ENCODE measurements around the gene ERMARD. TPM values are rescaled to one million over a fixed set of nuclear protein-coding genes. Genes with fewer than 3 reads are reported as not detected.

Gene ERMARD
- total RNA-seq, 4 donors from 2014 or later = 18.7 to 32.0 (median 27.6) TPM

DNA sequence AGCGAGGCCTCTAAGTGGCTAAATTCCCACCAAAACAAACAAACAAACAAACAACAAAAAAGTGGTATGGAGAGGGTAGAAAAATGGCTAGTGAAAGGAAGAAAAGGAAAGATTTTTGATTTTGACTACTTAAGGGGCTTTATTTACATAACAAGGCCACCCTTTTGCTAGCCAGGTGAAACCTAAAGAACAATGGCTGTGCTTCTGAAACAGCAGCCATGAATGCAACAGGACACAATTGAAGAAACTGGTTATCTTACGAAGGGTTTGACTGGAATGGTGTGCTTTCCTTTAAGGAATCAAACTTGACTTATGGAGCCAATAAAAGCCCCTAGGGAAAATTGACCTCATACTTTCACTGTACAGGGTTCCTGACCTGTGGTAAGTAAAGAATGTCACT, 68.9 kb downstream of the ERMARD start:
- TF ChIP-seq CTCF (IDR thresholded peaks at IDR 0.05; ENCODE audit: low read depth) = no peak

- TF ChIP-seq CTCF (IDR thresholded peaks at IDR 0.05; ENCODE audit: low read depth) = no peak
These were observed 72.6 kb downstream of the ERMARD start for GRCh38 chr6:169824021-169824420.

DNA sequence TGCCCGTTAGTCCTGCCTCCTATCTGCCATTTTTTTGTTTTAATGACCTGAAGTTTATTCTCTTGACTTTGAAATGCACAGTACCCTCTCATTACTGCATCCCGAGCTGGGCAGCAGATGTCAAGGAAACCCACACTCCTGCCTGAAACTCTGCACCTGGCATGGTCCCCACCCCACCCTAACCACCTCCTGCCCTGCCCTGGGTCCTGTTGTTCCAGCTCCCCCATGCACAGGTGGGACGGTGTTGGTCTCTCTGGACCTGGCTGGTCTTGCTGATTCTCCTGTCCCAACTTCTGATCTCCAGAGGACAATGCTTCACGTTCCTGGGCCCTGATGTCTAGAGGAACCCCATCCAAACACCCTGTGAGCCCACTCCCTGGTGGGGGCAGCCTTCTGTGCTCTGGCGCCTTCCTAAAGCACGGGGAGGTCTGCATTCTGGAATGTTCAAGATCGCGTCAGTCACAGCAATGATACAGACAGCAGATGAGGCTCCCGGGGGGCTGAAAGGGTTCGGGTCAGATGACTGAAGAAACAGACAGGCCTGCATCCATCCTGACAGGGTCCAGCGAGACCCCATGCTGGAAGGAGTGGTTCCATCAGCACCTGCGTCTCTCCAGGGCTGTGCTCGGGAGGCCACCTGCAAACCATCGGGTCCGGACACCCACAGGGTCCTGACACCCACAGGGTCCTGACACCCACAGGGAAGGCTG, 73.6 kb downstream of the ERMARD start:
- TF ChIP-seq CTCF (IDR thresholded peaks at IDR 0.05; ENCODE audit: low read depth) = no peak

DNA sequence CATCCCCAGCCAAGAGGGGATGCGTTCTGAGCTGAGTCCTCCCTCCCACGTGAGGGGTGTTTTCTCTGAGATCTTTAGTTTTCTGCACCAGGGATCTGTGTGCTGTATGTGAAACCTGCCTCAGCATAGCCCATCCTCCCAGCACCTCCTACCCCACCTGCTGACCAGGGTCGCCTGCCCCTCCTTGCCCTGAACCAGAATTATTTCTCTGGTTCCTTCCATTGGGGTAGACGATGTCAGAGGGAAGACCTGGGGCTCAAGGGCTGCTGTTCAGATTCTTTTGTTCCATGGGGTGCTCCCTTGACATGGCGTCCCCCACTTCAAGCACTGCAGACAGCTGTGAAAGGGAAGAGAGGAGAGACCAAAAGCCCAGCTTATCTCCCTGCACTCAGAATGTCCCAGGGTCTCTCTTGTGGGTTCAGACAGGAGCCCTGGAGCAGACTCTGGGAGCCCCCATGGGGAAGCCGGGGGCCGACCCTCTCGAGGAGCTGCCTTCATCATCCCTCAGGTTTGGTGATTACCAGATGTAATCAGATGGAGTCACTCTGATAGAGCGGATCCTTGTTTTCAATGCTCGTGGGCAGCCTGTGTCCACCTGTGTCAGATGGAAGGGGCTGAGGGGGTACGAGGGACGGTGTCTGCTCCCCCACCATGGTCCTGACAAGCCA, 74.3 kb downstream of the ERMARD start:
- TF ChIP-seq CTCF (IDR thresholded peaks at IDR 0.05; ENCODE audit: low read depth) = no peak

DNA sequence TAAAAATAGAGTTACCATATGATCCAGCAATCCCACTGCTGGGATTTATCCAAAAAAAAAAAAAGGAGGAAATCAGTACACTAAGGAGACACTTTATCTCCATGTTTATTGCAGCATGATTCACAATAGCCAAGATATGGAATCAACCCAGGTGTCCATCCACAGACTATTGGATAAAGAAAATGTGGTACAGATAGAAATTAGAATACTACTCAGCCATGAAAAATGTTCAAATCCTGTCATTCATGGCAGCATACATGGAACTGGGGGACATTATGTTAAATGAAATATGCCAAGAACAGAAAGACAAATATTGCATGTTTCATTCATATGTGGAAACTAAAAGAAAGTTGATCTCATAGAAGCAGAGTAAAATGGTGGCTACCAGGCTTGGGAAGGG, 75.3 kb downstream of the ERMARD start:
- TF ChIP-seq CTCF (IDR thresholded peaks at IDR 0.05; ENCODE audit: low read depth) = no peak

GRCh38 chr6:169827290-169827717, 75.9 kb downstream of the ERMARD start:
- no peak for TF ChIP-seq CTCF (IDR thresholded peaks at IDR 0.05; ENCODE audit: low read depth)

DNA sequence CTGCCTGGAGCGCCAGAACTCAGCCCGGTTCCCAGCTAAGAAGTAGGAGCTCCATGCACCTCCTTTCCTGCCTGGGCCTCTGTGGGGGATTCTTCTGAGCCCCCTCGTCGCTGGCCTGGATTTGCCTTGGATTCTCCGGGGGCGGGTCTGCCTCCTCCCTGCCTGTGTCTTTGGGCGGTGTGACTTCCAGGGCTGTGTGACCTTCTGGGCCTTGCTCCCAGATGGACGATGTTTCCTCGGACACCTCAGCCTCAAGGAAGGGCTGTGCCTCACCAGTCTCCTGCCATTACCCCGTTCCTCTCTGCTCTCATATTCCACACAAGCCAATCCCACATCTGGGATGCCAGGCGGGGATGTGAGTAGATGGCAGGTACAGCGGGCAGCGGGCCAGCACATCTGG, 76.8 kb downstream of the ERMARD start:
- TF ChIP-seq CTCF (IDR thresholded peaks at IDR 0.05; ENCODE audit: low read depth) = no peak
